ENCODE data around the gene PPP6R3. TPM values are rescaled to one million over a fixed set of nuclear protein-coding genes. Genes with fewer than 3 reads are reported as not detected.

The PPP6R3 gene
- total and polyA plus RNA-seq, 2 of the 13 experiments (the other 11 are each of a cell fraction or from before 2014, with no cell fraction given): 41.2 to 83.4 TPM

GRCh38 chr11:68495220-68495729 lies 34.7 kb downstream of the PPP6R3 start:
- no peaks in the 10 kb centered on the region for H3K27me3 ChIP-seq (ENCODE audit: control insufficient read depth in 1 of 2, insufficient read depth in 2 of 2, low read length in 2 of 2)
- no peak overlapping the region for H3K27ac ChIP-seq (ENCODE audit: extremely low read length, insufficient read depth, low read length)
- 0 out of 5 replicates have a peak, but pooled peaks cover 0 to 3% of the 10 kb centered on the region in 2 experiments for H3K36me3 ChIP-seq (replicated peaks in 1 of 2; ENCODE audit: control insufficient read depth in 1 of 2, insufficient read depth in 2 of 2, low read length in 2 of 2)
- ChIA-PET POLR2A (interaction anchor here (0.9 kb wide), 1 partner anchor 14 kb away, joined by 3 read pairs; no protein-coding TSS in a partner anchor), CTCF (ENCODE audit: low intra/inter-chr PET ratio, low total read pairs) (no interaction called here)
- H3K9me3 ChIP-seq (ENCODE audit: low read length): no peaks in the 10 kb centered on the region
- no peak overlapping the region for H3K4me2 ChIP-seq (ENCODE audit: low read depth, low read length)
- FAIRE-seq (no peak), ATAC-seq (no peak), DNase-seq (ENCODE audit: low spot score) (no peak)
- BruUV-seq (replicated peaks): no TSS peak
- H3K79me2 ChIP-seq (ENCODE audit: insufficient read depth, low read length): peaks cover 95% of the 10 kb centered on the region
- TF ChIP-seq ZNF678 (CRISPR knock-in tag; IDR thresholded peaks at IDR 0.05) (no peak), CBX1 (IDR thresholded peaks at IDR 0.05; ENCODE audit: low read depth) (no peak), HNF1A (IDR thresholded peaks at IDR 0.05; ENCODE audit: low read depth) (no peak), HNF1A (CRISPR knock-in tag; IDR thresholded peaks at IDR 0.05; ENCODE audit: borderline replicate concordance) (no peak), ETS1 (CRISPR knock-in tag; IDR thresholded peaks at IDR 0.05) (no peak), IRF9 (CRISPR knock-in tag; IDR thresholded peaks at IDR 0.05; ENCODE audit: borderline replicate concordance) (no peak), SP140L (CRISPR knock-in tag; IDR thresholded peaks at IDR 0.05; ENCODE audit: borderline replicate concordance) (no peak), HHEX (CRISPR knock-in tag; IDR thresholded peaks at IDR 0.05) (no peak)
- intact Hi-C loops (cut with micrococcal nuclease; ENCODE audit: unreplicated experiment) (no loop called here), in situ Hi-C loops (cut with HindIII; ENCODE audit: extremely low pct_ligation_motif_present, low pct_unique_long_range_greater_than_20kb) (no loop called here)
- H4K20me1 ChIP-seq (ENCODE audit: insufficient read depth, low read length): peaks cover 63% of the 10 kb centered on the region
- no peak overlapping the region for H3K4me3 ChIP-seq (replicated peaks in 1 of 3; ENCODE audit: insufficient read depth in 1 of 3, low read depth in 2 of 3, low read length in 3 of 3)
- H2AFZ ChIP-seq (ENCODE audit: low read length): no peak overlapping the region
- H3K9ac ChIP-seq (ENCODE audit: insufficient read depth, low read depth, low read length): no peak overlapping the region
- 89% methylated on average over 3 of the region's 3 CpGs for WGBS (ENCODE audit: low lambda C conversion rate)
- peaks cover 22% of the 10 kb centered on the region for H3K4me1 ChIP-seq (ENCODE audit: insufficient read depth, low read length)
